Right lobe of liver (tissue), 6 donors: ENCODE data around the gene UBTD2. TPM values are rescaled to one million over a fixed set of nuclear protein-coding genes. Genes with fewer than 3 reads are reported as not detected.

Source experiments
- ATAC-seq, 4 donors: fragments of 200-7000 bp; cut with Tn5 transposase; one replicate each; pipeline ENCODE4 v1.9.1; 2020; ENCODE audit warnings: mild to moderate bottlenecking in 4 of 4, moderate library complexity in 4 of 4
- DNase-seq, 3 donors: peaks; one replicate each; pipeline ENCODE4 v3.0.0-alpha.2; 2020
- H3K27ac ChIP-seq, 3 donors: fragments of 200-600 bp; one replicate each; pipeline ENCODE4 v1.8.0; 2022
- H3K27me3 ChIP-seq, 2 donors: fragments of 200-600 bp; one replicate each; pipeline ENCODE4 v1.8.0; 2022
- H3K36me3 ChIP-seq, 4 donors: fragments of 200-600 bp; sonication (generic) in 1 of 4; one replicate each; pipeline versions ENCODE4 v1.5.1 to v1.8.0; 2017 to 2022; ENCODE audit warnings: control low read depth in 1 of 4
- H3K4me1 ChIP-seq, 4 donors: fragments of 200-600 bp; sonication (generic) in 1 of 4; one replicate each; pipeline versions ENCODE4 v1.5.1 to v1.8.0; 2017 to 2022; ENCODE audit warnings: control low read depth in 1 of 4
- H3K4me3 ChIP-seq, 3 donors: fragments of 200-600 bp; one replicate each; pipeline ENCODE4 v1.8.0; 2022
- H3K9me3 ChIP-seq, 4 donors: fragments of 200-600 bp; sonication (generic) in 1 of 4; one replicate each; pipeline versions ENCODE4 v1.5.1 to v1.8.0; 2017 to 2022; ENCODE audit warnings: control low read depth in 1 of 4
- CTCF ChIP-seq, 4 donors: fragments of 200-600 bp in 3 of 4; fragments of 450-650 bp in 1 of 4; IDR thresholded peaks; one replicate each; pipeline versions ENCODE4 v1.5.1 to v1.8.0; 2016 to 2022; ENCODE audit warnings: antibody characterized with exemption in 4 of 4, mild to moderate bottlenecking in 2 of 4
- POLR2A ChIP-seq: fragments of 450-650 bp; IDR thresholded peaks from one replicate; pipeline ENCODE4 v1.6.1; 2017; ENCODE audit warnings: antibody characterized with exemption, mild to moderate bottlenecking
- WGBS: methylation state at CpG from one replicate; pipeline ENCODE4 v1.1.6; 2018; ENCODE audit warnings: low coverage, low lambda C conversion rate; ENCODE audit not compliant: insufficient coverage; ENCODE audit errors: missing lambda C conversion rate; 5-methylcytosine and 5-hydroxymethylcytosine counted together
- intact Hi-C, 2 donors: fragments of 100-400 bp; cut with DNase I; formaldehyde crosslinking; loops; one replicate each; pipeline versions ENCODE4 v1.11.2 to v1.14.1; 2022
- total RNA-seq, 6 experiments: library from RNA; depleted of rRNA in 2 of 6; stranded (reverse); fragments of >200 nt in 2 of 6; fragmentation: NEBNext Ultra II Directional in 3 of 6; extraction: Animal tissue kit (Norgen Biotek cat#: 25700) in 3 of 6; gene quantifications; one replicate each; pipeline versions ENCODE4 v1.1.0 to v1.2.4, GENCODE V29; 2016 to 2023
- donor health status: DM: no; HTN: yes; CAD: no.
- donor health status: DM: no; HTN: no; CAD: no.
- donor health status: DM: no; HTN: no; CAD: no.
- donor health status: DM: no; HTN: yes; CAD: no.
- donor health status: DM: no; HTN: yes; CAD: no.

The UBTD2 gene
- total RNA-seq, 6 experiments from 2014 or later: 6.7 to 11.7 (median 9.2) TPM

- WGBS: 83% methylated on average over 7 of the region's 16 CpGs
- no peak for DNase-seq
Observed at GRCh38 chr5:172166030-172166826, 117.3 kb downstream of the UBTD2 start.

GRCh38 chr5:172165465-172165864, 118.1 kb downstream of the UBTD2 start:
- no peak for TF ChIP-seq POLR2A
- no peak overlapping the region for H3K4me3 ChIP-seq
- no peaks in the 10 kb centered on the region for H3K36me3 ChIP-seq
- no peak overlapping the region for H3K27ac ChIP-seq
- H3K9me3 ChIP-seq: no peaks in the 10 kb centered on the region
- intact Hi-C loops: no loop called here
- WGBS: 15% methylated on average over 4 of the region's 7 CpGs
- no peaks in the 10 kb centered on the region for H3K27me3 ChIP-seq
- ATAC-seq (peak; percentile 20 to 86 (median 72)), DNase-seq (peak in 1 of 3 donors; percentile 56)
- peaks cover 0 to 20% (median 0%) of the 10 kb centered on the region in 4 donors for H3K4me1 ChIP-seq

More at GRCh38 chr5:172166030-172166826, 117.3 kb downstream of the UBTD2 start:
- ATAC-seq: no peak
- Histone ChIP-seq H3K27ac (no peak overlapping the region), H3K9me3 (no peaks in the 10 kb centered on the region), H3K36me3 (no peaks in the 10 kb centered on the region), H3K4me3 (no peak overlapping the region), H3K4me1 (peaks cover 0 to 20% (median 0%) of the 10 kb centered on the region in 4 donors), H3K27me3 (no peaks in the 10 kb centered on the region)
- intact Hi-C loops: no loop called here
- TF ChIP-seq CTCF (IDR thresholded peaks at IDR 0.05) (no peak), POLR2A (no peak)

- whole genome bisulfite sequencing: no CpG with 5 or more reads among the region's 13 CpGs
- Histone ChIP-seq H3K36me3 (no peaks in the 10 kb centered on the region), H3K27me3 (no peaks in the 10 kb centered on the region), H3K9me3 (no peaks in the 10 kb centered on the region), H3K4me1 (peaks cover 0 to 20% (median 0%) of the 10 kb centered on the region in 4 donors), H3K4me3 (no peak overlapping the region), H3K27ac (no peak overlapping the region)
- DNase-seq: no peak
- peak in 3 of 4 donors; percentile 7 to 22 (median 8) for ATAC-seq
- no peak for TF ChIP-seq CTCF (IDR thresholded peaks at IDR 0.05)
- no peak for TF ChIP-seq POLR2A
- intact Hi-C loops: no loop called here
Observed at GRCh38 chr5:172164769-172165212, 118.8 kb downstream of the UBTD2 start.

GRCh38 chr5:172163346-172163745, 120.2 kb downstream of the UBTD2 start:
- no peak overlapping the region for H3K4me3 ChIP-seq
- 30% methylated on average over 3 of the region's 4 CpGs for WGBS
- H3K27ac ChIP-seq: no peak overlapping the region
- peaks cover 0 to 20% (median 0%) of the 10 kb centered on the region in 4 donors for H3K4me1 ChIP-seq
- no peaks in the 10 kb centered on the region for H3K9me3 ChIP-seq
- no peaks in the 10 kb centered on the region for H3K36me3 ChIP-seq
- ATAC-seq (peak in 2 of 4 donors; percentile 14 to 19), DNase-seq (no peak)
- intact Hi-C loops: no loop called here
- H3K27me3 ChIP-seq: no peaks in the 10 kb centered on the region
- TF ChIP-seq POLR2A (no peak), CTCF (IDR thresholded peaks at IDR 0.05) (no peak)

- 67% methylated on average over 5 of the region's 5 CpGs for WGBS
- TF ChIP-seq CTCF (IDR thresholded peaks at IDR 0.05) (no peak), POLR2A (no peak)
Observed at GRCh38 chr5:172162987-172163343, 120.6 kb downstream of the UBTD2 start.

More at GRCh38 chr5:172162987-172163343, 120.6 kb downstream of the UBTD2 start:
- no peaks in the 10 kb centered on the region for H3K27me3 ChIP-seq
- no peak overlapping the region for H3K27ac ChIP-seq
- DNase-seq: no peak
- no peaks in the 10 kb centered on the region for H3K9me3 ChIP-seq
- no peak for ATAC-seq
- no peak overlapping the region for H3K4me3 ChIP-seq
- intact Hi-C loops: no loop called here
- H3K36me3 ChIP-seq: no peaks in the 10 kb centered on the region
- H3K4me1 ChIP-seq: peaks cover 0 to 20% (median 0%) of the 10 kb centered on the region in 4 donors
